Measurements from ENCODE around the gene NYAP1. TPM values are rescaled to one million over a fixed set of nuclear protein-coding genes. Genes with fewer than 3 reads are reported as not detected.
"Not testable (repeated sequence)": the region's sequence is repeated elsewhere in the genome, so short reads cannot be mapped to it uniquely, and the experiment has no call there.

Gene NYAP1
- total and polyA plus RNA-seq, 8 donors = 0.50 to 5.2 (median 3.0) TPM

- peaks cover 0 to 26% of the 10 kb centered on the region in 2 donors for H3K36me3 ChIP-seq
- H3K4me1 ChIP-seq = peaks cover 6 to 40% of the 10 kb centered on the region in 2 donors
- no peak for TF ChIP-seq CTCF (IDR thresholded peaks at IDR 0.05)
- peak overlapping the region; percentile 94 to 96 for H3K27ac ChIP-seq
- H3K4me3 ChIP-seq = peak overlapping the region in 1 of 2 donors; percentile 87
- DNase-seq (no peak), ATAC-seq (no peak)
- no peaks in the 10 kb centered on the region for H3K27me3 ChIP-seq
- no peaks in the 10 kb centered on the region for H3K9me3 ChIP-seq
- intact Hi-C loops (cut with DNase I) = no loop called here
Measured at GRCh38 chr7:100437150-100438100, 46.3 kb upstream of the NYAP1 start.

DNA sequence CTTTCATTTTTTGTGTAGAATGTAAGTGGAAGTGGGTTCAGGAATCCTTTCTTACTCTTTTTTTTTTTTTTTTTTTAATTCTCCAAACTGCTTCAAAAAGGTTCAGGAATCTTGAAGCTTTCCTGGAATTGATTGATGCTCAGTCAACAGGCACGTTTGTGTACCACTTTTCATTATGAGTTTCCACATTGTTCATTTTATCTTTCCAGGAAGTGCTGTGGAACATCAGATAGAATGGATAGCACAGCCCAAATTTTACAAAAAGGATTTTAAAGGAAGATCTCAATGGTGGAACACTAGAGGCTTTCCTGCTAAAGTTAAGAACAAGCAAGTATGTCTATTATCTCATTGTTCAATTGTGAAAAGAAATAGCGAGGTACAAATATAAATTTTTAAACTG, 45.6 kb upstream of the NYAP1 start:
- H3K9me3 ChIP-seq = no peaks in the 10 kb centered on the region
- H3K27me3 ChIP-seq = no peaks in the 10 kb centered on the region
- no peak for DNase-seq
- no peak for TF ChIP-seq CTCF (IDR thresholded peaks at IDR 0.05)
- peaks cover 6 to 32% of the 10 kb centered on the region in 2 donors for H3K4me1 ChIP-seq
- no peak overlapping the region for H3K4me3 ChIP-seq
- intact Hi-C loops (cut with DNase I) = no loop called here
- peak overlapping the region in 1 of 2 donors; percentile 4 for H3K27ac ChIP-seq
- H3K36me3 ChIP-seq = peaks cover 0 to 19% of the 10 kb centered on the region in 2 donors
- ATAC-seq = no peak

DNA sequence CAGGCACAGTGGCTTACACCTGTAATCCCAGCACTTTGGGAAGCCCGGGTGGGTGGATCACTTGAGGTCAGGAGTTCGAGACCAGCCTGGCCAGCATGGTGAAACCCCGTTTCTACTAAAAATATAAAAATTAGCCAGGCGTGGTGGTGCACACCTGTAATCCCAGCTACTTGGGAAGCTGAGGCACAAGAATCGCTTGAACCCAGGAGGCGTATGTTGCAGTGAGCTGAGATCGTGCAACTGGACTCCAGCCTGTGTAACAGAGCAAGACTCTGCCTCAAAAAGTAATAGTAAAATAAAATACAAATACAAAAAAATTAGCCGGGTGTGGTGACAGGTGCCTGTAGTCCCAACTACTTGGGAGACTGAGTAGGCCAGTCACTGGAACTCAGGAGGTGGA, 45.0 kb upstream of the NYAP1 start:
- H3K27ac ChIP-seq; H3K4me3 ChIP-seq; intact Hi-C loops (cut with DNase I); H3K27me3 ChIP-seq; ATAC-seq; DNase-seq; H3K9me3 ChIP-seq: not testable (repeated sequence)
- peaks cover 6 to 27% of the 10 kb centered on the region in 2 donors for H3K4me1 ChIP-seq
- peaks cover 0 to 13% of the 10 kb centered on the region in 2 donors for H3K36me3 ChIP-seq

DNA sequence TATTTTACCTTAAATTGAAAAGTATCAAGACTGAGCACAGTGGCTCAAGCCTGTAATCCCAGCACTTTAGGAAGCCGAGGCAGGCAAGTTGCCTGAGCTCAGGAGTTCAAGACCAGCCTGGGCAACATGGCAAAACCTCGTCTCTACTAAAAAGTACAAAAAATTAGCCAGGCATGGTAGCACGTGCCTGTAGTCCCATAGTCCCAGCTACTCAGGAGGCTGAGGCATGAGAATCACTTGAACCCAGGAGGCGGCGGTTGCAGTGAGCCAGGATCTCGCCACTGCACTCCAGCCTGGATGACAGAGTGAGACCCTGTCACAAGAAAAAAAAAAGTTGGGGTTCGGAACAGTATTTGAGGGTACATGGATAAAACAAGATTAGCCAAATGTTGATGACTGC, 44.5 kb upstream of the NYAP1 start:
- Histone ChIP-seq H3K27ac (peak overlapping the region in 1 of 2 donors; percentile 34), H3K4me1 (peaks cover 6 to 25% of the 10 kb centered on the region in 2 donors)
- H3K36me3 ChIP-seq; intact Hi-C loops (cut with DNase I); H3K9me3 ChIP-seq; ATAC-seq; H3K4me3 ChIP-seq; H3K27me3 ChIP-seq: not testable (repeated sequence)
- peak in 1 of 4 donors; percentile 18 for DNase-seq

DNA sequence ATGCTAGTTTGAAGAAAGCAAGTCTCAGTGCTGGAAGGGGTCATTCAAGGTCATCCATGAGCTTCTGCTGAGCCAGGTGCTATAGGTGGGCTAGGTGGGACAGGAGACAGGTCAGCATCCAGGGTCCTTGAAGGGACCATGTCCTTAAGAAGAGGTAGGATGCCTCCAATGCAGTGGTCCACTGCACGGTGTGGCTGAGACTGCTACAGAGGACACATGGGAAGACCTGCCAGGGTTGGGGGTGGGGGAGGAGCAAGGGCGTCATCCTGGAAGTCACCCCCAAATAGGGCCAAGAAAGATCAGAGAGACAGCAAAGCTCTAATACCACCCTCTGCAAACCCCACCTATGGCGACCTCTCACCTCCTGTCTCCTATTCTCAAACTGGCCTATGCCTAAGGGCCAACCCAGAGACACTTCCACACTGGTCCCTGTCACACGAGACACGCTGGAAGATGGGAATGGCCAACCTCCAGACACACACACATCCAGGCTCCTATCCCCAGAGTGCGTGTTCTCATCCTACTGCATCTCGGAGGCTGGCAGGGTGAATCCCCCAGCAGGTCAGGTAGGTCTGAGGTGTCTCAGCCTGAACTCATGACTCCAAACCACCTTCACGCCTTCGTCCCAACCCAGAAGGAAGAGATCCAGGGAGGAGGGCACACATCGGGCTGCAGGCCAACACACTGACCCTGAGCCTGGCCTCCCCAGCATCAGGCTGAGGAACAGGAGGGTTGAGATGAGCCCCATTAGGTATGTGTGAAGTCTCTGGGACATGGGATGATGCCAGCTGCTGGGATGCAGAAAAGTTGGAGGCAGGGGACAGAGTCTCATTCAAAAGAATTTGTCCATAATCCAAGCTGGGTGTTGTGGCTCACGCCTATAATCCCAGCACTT, 41.8 kb upstream of the NYAP1 start:
- no peaks in the 10 kb centered on the region for H3K36me3 ChIP-seq
- TF ChIP-seq CTCF (IDR thresholded peaks at IDR 0.05) = no peak
- H3K9me3 ChIP-seq = no peaks in the 10 kb centered on the region
- no peak for ATAC-seq
- no peak overlapping the region for H3K27ac ChIP-seq
- H3K27me3 ChIP-seq = no peaks in the 10 kb centered on the region
- no peak overlapping the region for H3K4me3 ChIP-seq
- peaks cover 0 to 29% of the 10 kb centered on the region in 2 donors for H3K4me1 ChIP-seq
- intact Hi-C loops (cut with DNase I) = no loop called here
- DNase-seq = peak in 1 of 4 donors; percentile 8
